ENCODE data around the gene MCTP1. TPM values are rescaled to one million over a fixed set of nuclear protein-coding genes. Genes with fewer than 3 reads are reported as not detected.

MCTP1 gene
- total and polyA plus RNA-seq, 4 donors: 8.2 to 54.6 (median 12.3) TPM

GRCh38 chr5:95229646-95230045, 55.2 kb downstream of the MCTP1 start:
- Histone ChIP-seq H3K4me3 (ENCODE audit: low read depth, low read length) (no peak overlapping the region), H3K36me3 (ENCODE audit: control insufficient read depth, insufficient read depth, low read length) (no peaks in the 10 kb centered on the region), H3K27ac (ENCODE audit: low read depth, low read length) (no peak overlapping the region), H3K27me3 (ENCODE audit: control insufficient read depth, insufficient read depth, low read length) (no peaks in the 10 kb centered on the region), H3K4me1 (ENCODE audit: control insufficient read depth, insufficient read depth, low read length) (no peaks in the 10 kb centered on the region), H3K9me3 (ENCODE audit: control insufficient read depth, insufficient read depth, low read length) (no peaks in the 10 kb centered on the region)
- 100% methylated on average over 2 of the region's 2 CpGs for WGBS (ENCODE audit: insufficient coverage)
- no peak for DNase-seq (ENCODE audit: low read depth in 4 of 6, low spot score in 6 of 6)

GRCh38 chr5:95224701-95225459, 60.0 kb downstream of the MCTP1 start:
- no peak overlapping the region for H3K4me3 ChIP-seq (ENCODE audit: low read depth, low read length)
- H3K36me3 ChIP-seq (ENCODE audit: control insufficient read depth, insufficient read depth, low read length): no peaks in the 10 kb centered on the region
- no peaks in the 10 kb centered on the region for H3K9me3 ChIP-seq (ENCODE audit: control insufficient read depth, insufficient read depth, low read length)
- H3K4me1 ChIP-seq (ENCODE audit: control insufficient read depth, insufficient read depth, low read length): no peaks in the 10 kb centered on the region
- H3K27me3 ChIP-seq (ENCODE audit: control insufficient read depth, insufficient read depth, low read length): no peaks in the 10 kb centered on the region
- peak in 1 of 6 donors; percentile 30 for DNase-seq (ENCODE audit: low read depth in 4 of 6, low spot score in 6 of 6)
- no peak overlapping the region for H3K27ac ChIP-seq (ENCODE audit: low read depth, low read length)

GRCh38 chr5:95223566-95224258, 61.2 kb downstream of the MCTP1 start:
- DNase-seq (ENCODE audit: low read depth in 4 of 6, low spot score in 6 of 6): no peak
- H3K4me1 ChIP-seq (ENCODE audit: control insufficient read depth, insufficient read depth, low read length): no peaks in the 10 kb centered on the region
- no CpG with 5 or more reads among the region's 2 CpGs for WGBS (ENCODE audit: insufficient coverage)
- H3K36me3 ChIP-seq (ENCODE audit: control insufficient read depth, insufficient read depth, low read length): no peaks in the 10 kb centered on the region
- no peaks in the 10 kb centered on the region for H3K9me3 ChIP-seq (ENCODE audit: control insufficient read depth, insufficient read depth, low read length)
- H3K27ac ChIP-seq (ENCODE audit: low read depth, low read length): no peak overlapping the region
- H3K4me3 ChIP-seq (ENCODE audit: low read depth, low read length): no peak overlapping the region
- H3K27me3 ChIP-seq (ENCODE audit: control insufficient read depth, insufficient read depth, low read length): no peaks in the 10 kb centered on the region

GRCh38 chr5:95222836-95223235, 62.1 kb downstream of the MCTP1 start:
- Histone ChIP-seq H3K4me3 (ENCODE audit: low read depth, low read length) (no peak overlapping the region), H3K27me3 (ENCODE audit: control insufficient read depth, insufficient read depth, low read length) (no peaks in the 10 kb centered on the region), H3K9me3 (ENCODE audit: control insufficient read depth, insufficient read depth, low read length) (no peaks in the 10 kb centered on the region), H3K36me3 (ENCODE audit: control insufficient read depth, insufficient read depth, low read length) (no peaks in the 10 kb centered on the region), H3K27ac (ENCODE audit: low read depth, low read length) (no peak overlapping the region), H3K4me1 (ENCODE audit: control insufficient read depth, insufficient read depth, low read length) (no peaks in the 10 kb centered on the region)
- DNase-seq (ENCODE audit: low read depth in 4 of 6, low spot score in 6 of 6): no peak
- no CpG with 5 or more reads among the region's 2 CpGs for WGBS (ENCODE audit: insufficient coverage)

GRCh38 chr5:95221234-95221633, 63.7 kb downstream of the MCTP1 start:
- Histone ChIP-seq H3K9me3 (ENCODE audit: control insufficient read depth, insufficient read depth, low read length) (no peaks in the 10 kb centered on the region), H3K36me3 (ENCODE audit: control insufficient read depth, insufficient read depth, low read length) (no peaks in the 10 kb centered on the region), H3K4me3 (ENCODE audit: low read depth, low read length) (no peak overlapping the region), H3K4me1 (ENCODE audit: control insufficient read depth, insufficient read depth, low read length) (no peaks in the 10 kb centered on the region), H3K27me3 (ENCODE audit: control insufficient read depth, insufficient read depth, low read length) (no peaks in the 10 kb centered on the region), H3K27ac (ENCODE audit: low read depth, low read length) (no peak overlapping the region)
- no peak for DNase-seq (ENCODE audit: low read depth in 4 of 6, low spot score in 6 of 6)
- 100% methylated on average over 1 of the region's 2 CpGs for whole genome bisulfite sequencing (ENCODE audit: insufficient coverage)

GRCh38 chr5:95220381-95220780, 64.5 kb downstream of the MCTP1 start:
- WGBS (ENCODE audit: insufficient coverage): no CpG with 5 or more reads among the region's 1 CpG
- DNase-seq (ENCODE audit: low read depth in 4 of 6, low spot score in 6 of 6): no peak
- H3K27me3 ChIP-seq (ENCODE audit: control insufficient read depth, insufficient read depth, low read length): no peaks in the 10 kb centered on the region

GRCh38 chr5:95219411-95219810, 65.5 kb downstream of the MCTP1 start:
- Histone ChIP-seq H3K36me3 (ENCODE audit: control insufficient read depth, insufficient read depth, low read length) (no peaks in the 10 kb centered on the region), H3K27me3 (ENCODE audit: control insufficient read depth, insufficient read depth, low read length) (no peaks in the 10 kb centered on the region), H3K4me1 (ENCODE audit: control insufficient read depth, insufficient read depth, low read length) (no peaks in the 10 kb centered on the region), H3K4me3 (ENCODE audit: low read depth, low read length) (no peak overlapping the region), H3K27ac (ENCODE audit: low read depth, low read length) (no peak overlapping the region), H3K9me3 (ENCODE audit: control insufficient read depth, insufficient read depth, low read length) (no peaks in the 10 kb centered on the region)
- DNase-seq (ENCODE audit: low read depth in 4 of 6, low spot score in 6 of 6): no peak
- WGBS (ENCODE audit: insufficient coverage): 39% methylated on average over 3 of the region's 3 CpGs

More at GRCh38 chr5:95220381-95220780, 64.5 kb downstream of the MCTP1 start:
- no peaks in the 10 kb centered on the region for H3K9me3 ChIP-seq (ENCODE audit: control insufficient read depth, insufficient read depth, low read length)
- H3K27ac ChIP-seq (ENCODE audit: low read depth, low read length): no peak overlapping the region
- no peaks in the 10 kb centered on the region for H3K4me1 ChIP-seq (ENCODE audit: control insufficient read depth, insufficient read depth, low read length)
- no peaks in the 10 kb centered on the region for H3K36me3 ChIP-seq (ENCODE audit: control insufficient read depth, insufficient read depth, low read length)
- H3K4me3 ChIP-seq (ENCODE audit: low read depth, low read length): no peak overlapping the region

- WGBS (ENCODE audit: insufficient coverage): 86% methylated on average over 1 of the region's 2 CpGs
- Histone ChIP-seq H3K9me3 (ENCODE audit: control insufficient read depth, insufficient read depth, low read length) (no peaks in the 10 kb centered on the region), H3K27me3 (ENCODE audit: control insufficient read depth, insufficient read depth, low read length) (no peaks in the 10 kb centered on the region), H3K4me3 (ENCODE audit: low read depth, low read length) (no peak overlapping the region), H3K36me3 (ENCODE audit: control insufficient read depth, insufficient read depth, low read length) (no peaks in the 10 kb centered on the region), H3K4me1 (ENCODE audit: control insufficient read depth, insufficient read depth, low read length) (no peaks in the 10 kb centered on the region), H3K27ac (ENCODE audit: low read depth, low read length) (no peak overlapping the region)
- DNase-seq (ENCODE audit: low read depth in 4 of 6, low spot score in 6 of 6): no peak
These were observed 67.0 kb downstream of the MCTP1 start for GRCh38 chr5:95217881-95218280.

- Histone ChIP-seq H3K27me3 (ENCODE audit: control insufficient read depth, insufficient read depth, low read length) (no peaks in the 10 kb centered on the region), H3K9me3 (ENCODE audit: control insufficient read depth, insufficient read depth, low read length) (no peaks in the 10 kb centered on the region), H3K36me3 (ENCODE audit: control insufficient read depth, insufficient read depth, low read length) (no peaks in the 10 kb centered on the region), H3K4me1 (ENCODE audit: control insufficient read depth, insufficient read depth, low read length) (no peaks in the 10 kb centered on the region), H3K27ac (ENCODE audit: low read depth, low read length) (no peak overlapping the region), H3K4me3 (ENCODE audit: low read depth, low read length) (no peak overlapping the region)
- DNase-seq (ENCODE audit: low read depth in 4 of 6, low spot score in 6 of 6): no peak
- no CpG with 5 or more reads among the region's 4 CpGs for WGBS (ENCODE audit: insufficient coverage)
These were observed 67.5 kb downstream of the MCTP1 start for GRCh38 chr5:95217351-95217750.

All from spinal cord (tissue), 10 donors.